HL-60 (cell line): ENCODE data around the gene HUNK.

Source experiments
- DNase-seq, 2 experiments: peaks; one replicate each; pipeline ENCODE4 v3.0.0-alpha.2; 2010 to 2020; ENCODE audit warnings: low read depth in 1 of 2, low spot score in 1 of 2
- H3K27ac ChIP-seq: fragments of 250-450 bp; sonication (Bioruptor Pico); replicated peaks from 2 replicates; pipeline ENCODE4 v1.5.1; 2020; ENCODE audit warnings: mild to moderate bottlenecking, moderate library complexity
- H3K27me3 ChIP-seq: fragments of 250-450 bp; sonication (Bioruptor Pico); 2 replicates; pipeline ENCODE4 v1.5.1; 2021; ENCODE audit warnings: mild to moderate bottlenecking, moderate library complexity; ENCODE audit not compliant: insufficient read depth, poor library complexity, severe bottlenecking
- H3K4me3 ChIP-seq: replicated peaks from 2 replicates; pipeline ENCODE4 v1.5.1; 2011; ENCODE audit warnings: mild to moderate bottlenecking, control low read depth, low read length; ENCODE audit not compliant: insufficient read depth
- GABPA ChIP-seq: IDR thresholded peaks from 2 replicates; pipeline ENCODE4 v1.6.1; 2012; ENCODE audit warnings: low read depth
- POLR2AphosphoS5 ChIP-seq: IDR thresholded peaks from 2 replicates; pipeline ENCODE4 v1.6.1; 2012; ENCODE audit warnings: low read depth
- SPI1 ChIP-seq: IDR thresholded peaks from 2 replicates; pipeline ENCODE4 v1.6.1; 2012; ENCODE audit warnings: low read depth, mild to moderate bottlenecking, borderline replicate concordance
- TF ChIP-seq, protein P1 (sequence below): IDR thresholded peaks from one replicate; pipeline ENCODE4 v1.5.1; 2011; ENCODE audit warnings: low read length, control low read depth, inconsistent platforms; ENCODE audit not compliant: insufficient read depth
- TF ChIP-seq, protein P2 (sequence below): IDR thresholded peaks from 2 replicates; pipeline ENCODE4 v1.6.1; 2012; ENCODE audit warnings: low read depth; ENCODE audit not compliant: insufficient replicate concordance

The HUNK gene

DNA sequence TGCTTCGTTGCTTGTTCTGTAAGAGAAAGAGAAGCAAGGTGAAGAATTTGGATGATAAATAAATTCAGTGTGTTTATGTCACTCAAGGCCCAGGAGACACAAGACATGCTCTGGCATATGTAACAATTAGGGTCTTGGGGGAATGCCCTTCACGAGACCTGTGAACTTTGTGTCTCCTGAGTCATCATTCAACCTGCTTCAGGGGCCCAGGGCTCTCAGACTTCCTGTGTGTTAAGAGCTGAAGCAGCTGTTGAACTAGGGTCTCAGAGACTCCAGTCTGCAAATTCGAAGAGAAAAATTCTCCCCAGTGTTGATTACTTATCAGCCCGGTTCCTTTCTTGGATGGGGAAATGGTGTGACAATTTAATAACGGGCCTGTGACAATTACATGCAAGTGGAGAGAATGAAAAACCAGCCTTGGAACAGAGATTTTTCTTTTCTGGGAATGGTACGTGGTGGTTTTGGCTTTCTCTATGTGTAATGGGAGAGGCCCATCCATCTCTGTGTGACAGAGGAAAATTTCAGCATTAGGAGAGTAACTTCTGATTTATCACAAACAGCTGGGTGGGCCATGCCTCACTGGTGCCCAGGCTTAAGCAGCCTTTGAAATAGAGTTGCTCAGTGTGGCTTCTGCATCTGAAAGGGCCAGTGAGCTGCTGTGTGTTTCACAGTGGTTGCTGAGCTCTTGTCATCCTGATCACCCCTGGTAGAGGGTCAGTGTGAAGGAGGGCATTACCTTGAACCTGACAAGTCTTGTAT lies 22.4 kb downstream of the HUNK start:
- no peak for TF ChIP-seq GABPA
- no peak for TF ChIP-seq POLR2AphosphoS5
- no peaks in the 10 kb centered on the region for H3K27me3 ChIP-seq
- DNase-seq = no peak
- H3K4me3 ChIP-seq = no peak overlapping the region
- no peak overlapping the region for H3K27ac ChIP-seq

DNA sequence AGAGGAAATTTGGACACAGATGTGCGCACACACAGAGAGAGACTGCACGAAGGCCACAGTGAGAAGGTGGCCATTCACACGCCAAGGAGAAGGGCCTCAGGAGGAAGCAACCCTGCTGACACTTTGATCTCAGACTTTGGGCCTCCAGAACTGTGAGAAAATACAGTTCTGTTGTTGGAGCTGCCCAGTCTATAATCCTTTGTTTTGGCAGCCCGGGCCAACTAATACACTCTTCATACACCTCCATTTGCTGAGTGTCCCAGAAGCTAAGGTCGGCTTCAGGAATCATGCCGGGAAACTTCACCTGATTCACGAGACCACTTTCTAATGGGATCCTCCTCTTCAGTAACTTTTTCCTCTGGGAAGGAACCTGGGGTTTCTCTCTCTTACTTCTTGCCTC lies 23.2 kb downstream of the HUNK start:
- H3K4me3 ChIP-seq = no peak overlapping the region
- H3K27me3 ChIP-seq = no peaks in the 10 kb centered on the region
- no peak for DNase-seq
- TF ChIP-seq GABPA (no peak), POLR2AphosphoS5 (no peak), SPI1 (no peak)
- TF ChIP-seq, protein P1, sequence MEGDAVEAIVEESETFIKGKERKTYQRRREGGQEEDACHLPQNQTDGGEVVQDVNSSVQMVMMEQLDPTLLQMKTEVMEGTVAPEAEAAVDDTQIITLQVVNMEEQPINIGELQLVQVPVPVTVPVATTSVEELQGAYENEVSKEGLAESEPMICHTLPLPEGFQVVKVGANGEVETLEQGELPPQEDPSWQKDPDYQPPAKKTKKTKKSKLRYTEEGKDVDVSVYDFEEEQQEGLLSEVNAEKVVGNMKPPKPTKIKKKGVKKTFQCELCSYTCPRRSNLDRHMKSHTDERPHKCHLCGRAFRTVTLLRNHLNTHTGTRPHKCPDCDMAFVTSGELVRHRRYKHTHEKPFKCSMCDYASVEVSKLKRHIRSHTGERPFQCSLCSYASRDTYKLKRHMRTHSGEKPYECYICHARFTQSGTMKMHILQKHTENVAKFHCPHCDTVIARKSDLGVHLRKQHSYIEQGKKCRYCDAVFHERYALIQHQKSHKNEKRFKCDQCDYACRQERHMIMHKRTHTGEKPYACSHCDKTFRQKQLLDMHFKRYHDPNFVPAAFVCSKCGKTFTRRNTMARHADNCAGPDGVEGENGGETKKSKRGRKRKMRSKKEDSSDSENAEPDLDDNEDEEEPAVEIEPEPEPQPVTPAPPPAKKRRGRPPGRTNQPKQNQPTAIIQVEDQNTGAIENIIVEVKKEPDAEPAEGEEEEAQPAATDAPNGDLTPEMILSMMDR = no peak
- no peak overlapping the region for H3K27ac ChIP-seq

DNA sequence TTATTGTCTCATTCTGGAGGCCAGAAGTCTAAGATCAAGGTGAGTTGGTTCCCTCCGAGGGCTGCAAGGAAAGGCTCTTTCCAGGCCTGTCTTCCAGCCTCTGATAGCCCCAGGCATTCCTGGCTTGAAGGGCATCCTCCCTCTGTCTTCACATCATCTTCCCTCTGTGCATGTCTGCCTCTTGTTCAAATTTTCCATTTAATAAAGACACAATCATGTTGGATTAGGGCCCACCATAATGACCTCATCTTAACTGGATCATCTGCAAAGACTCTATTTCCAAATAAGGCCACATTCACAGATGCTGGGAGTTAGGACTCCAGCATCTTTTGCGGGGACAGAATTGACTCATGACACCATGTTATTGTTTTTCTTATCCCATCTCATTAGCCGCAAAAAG lies 24.5 kb downstream of the HUNK start:
- Histone ChIP-seq H3K27me3 (no peaks in the 10 kb centered on the region), H3K27ac (no peak overlapping the region), H3K4me3 (no peak overlapping the region)
- TF ChIP-seq, protein P1 = no peak
- TF ChIP-seq GABPA = no peak
- TF ChIP-seq SPI1 = no peak
- TF ChIP-seq POLR2AphosphoS5 = no peak
- TF ChIP-seq, protein P2, sequence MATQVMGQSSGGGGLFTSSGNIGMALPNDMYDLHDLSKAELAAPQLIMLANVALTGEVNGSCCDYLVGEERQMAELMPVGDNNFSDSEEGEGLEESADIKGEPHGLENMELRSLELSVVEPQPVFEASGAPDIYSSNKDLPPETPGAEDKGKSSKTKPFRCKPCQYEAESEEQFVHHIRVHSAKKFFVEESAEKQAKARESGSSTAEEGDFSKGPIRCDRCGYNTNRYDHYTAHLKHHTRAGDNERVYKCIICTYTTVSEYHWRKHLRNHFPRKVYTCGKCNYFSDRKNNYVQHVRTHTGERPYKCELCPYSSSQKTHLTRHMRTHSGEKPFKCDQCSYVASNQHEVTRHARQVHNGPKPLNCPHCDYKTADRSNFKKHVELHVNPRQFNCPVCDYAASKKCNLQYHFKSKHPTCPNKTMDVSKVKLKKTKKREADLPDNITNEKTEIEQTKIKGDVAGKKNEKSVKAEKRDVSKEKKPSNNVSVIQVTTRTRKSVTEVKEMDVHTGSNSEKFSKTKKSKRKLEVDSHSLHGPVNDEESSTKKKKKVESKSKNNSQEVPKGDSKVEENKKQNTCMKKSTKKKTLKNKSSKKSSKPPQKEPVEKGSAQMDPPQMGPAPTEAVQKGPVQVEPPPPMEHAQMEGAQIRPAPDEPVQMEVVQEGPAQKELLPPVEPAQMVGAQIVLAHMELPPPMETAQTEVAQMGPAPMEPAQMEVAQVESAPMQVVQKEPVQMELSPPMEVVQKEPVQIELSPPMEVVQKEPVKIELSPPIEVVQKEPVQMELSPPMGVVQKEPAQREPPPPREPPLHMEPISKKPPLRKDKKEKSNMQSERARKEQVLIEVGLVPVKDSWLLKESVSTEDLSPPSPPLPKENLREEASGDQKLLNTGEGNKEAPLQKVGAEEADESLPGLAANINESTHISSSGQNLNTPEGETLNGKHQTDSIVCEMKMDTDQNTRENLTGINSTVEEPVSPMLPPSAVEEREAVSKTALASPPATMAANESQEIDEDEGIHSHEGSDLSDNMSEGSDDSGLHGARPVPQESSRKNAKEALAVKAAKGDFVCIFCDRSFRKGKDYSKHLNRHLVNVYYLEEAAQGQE = no peak
- DNase-seq = no peak

DNA sequence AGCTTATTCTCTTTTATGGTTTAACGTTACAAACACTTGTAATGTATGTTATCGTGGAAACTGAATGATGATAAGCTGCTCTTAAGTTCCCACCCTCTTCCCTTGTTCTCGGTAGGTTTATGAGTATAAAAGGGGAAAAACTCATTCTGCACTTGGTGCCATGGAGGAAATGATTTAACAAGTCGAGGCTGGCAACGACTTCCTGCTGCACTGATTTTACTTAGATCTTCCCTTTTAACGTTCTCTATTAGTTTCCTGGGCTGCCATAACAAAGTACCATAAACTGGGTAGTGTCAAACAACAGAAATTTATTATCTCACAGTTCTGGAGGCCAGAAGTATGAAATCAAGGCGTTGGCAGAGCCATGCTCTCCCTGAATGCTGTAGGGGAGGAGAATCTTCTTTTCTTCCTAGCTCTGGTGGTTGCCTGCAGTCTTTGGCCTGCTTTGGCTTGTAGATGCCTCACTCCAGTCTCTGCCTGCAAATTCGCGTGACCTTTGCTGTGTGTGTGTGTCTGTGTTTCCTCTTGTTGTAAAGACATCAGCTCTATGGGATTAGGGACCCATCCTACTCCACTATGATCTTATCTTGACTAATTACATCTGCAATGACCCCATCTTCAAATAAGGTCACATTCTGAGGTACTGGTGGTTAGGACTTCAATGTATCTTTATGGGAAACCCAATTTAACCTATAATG lies 26.3 kb downstream of the HUNK start:
- Histone ChIP-seq H3K27ac (no peak overlapping the region), H3K27me3 (no peaks in the 10 kb centered on the region), H3K4me3 (no peak overlapping the region)
- no peak for DNase-seq
- TF ChIP-seq, protein P1 = no peak
- no peak for TF ChIP-seq POLR2AphosphoS5
- TF ChIP-seq GABPA = no peak
- TF ChIP-seq SPI1 = no peak
